GM19351 (cell line): Measurements from ENCODE around the gene HSD17B8.

Experiments
- ATAC-seq: cut with Tn5 transposase; IDR thresholded peaks from one replicate; pipeline ENCODE4 v1.9.1; 2021; ENCODE audit warnings: mild to moderate bottlenecking, moderate library complexity; ENCODE audit not compliant: unreplicated experiment

HSD17B8 gene

GRCh38 chr6:33171016-33171879 is 33.2 kb upstream of the HSD17B8 start:
- ATAC-seq: no peak

- ATAC-seq: no peak
These were observed 32.4 kb upstream of the HSD17B8 start for GRCh38 chr6:33171880-33172687.

GRCh38 chr6:33172688-33173534 is 31.5 kb upstream of the HSD17B8 start:
- no peak for ATAC-seq

- ATAC-seq: no peak
These were observed 30.8 kb upstream of the HSD17B8 start for GRCh38 chr6:33173535-33174180.

GRCh38 chr6:33174784-33175183 is 29.7 kb upstream of the HSD17B8 start:
- no peak for ATAC-seq

- no peak for ATAC-seq
These were observed 28.9 kb upstream of the HSD17B8 start for GRCh38 chr6:33175436-33176069.

GRCh38 chr6:33176906-33177305 is 27.5 kb upstream of the HSD17B8 start:
- no peak for ATAC-seq

- ATAC-seq: no peak
These were observed 26.7 kb upstream of the HSD17B8 start for GRCh38 chr6:33177552-33178446.

GRCh38 chr6:33178755-33179475 is 25.5 kb upstream of the HSD17B8 start:
- ATAC-seq: no peak

GRCh38 chr6:33181141-33181540 is 23.3 kb upstream of the HSD17B8 start:
- ATAC-seq: no peak

GRCh38 chr6:33183071-33183683 is 21.3 kb upstream of the HSD17B8 start:
- no peak for ATAC-seq

GRCh38 chr6:33185190-33185589 is 19.3 kb upstream of the HSD17B8 start:
- no peak for ATAC-seq

- no peak for ATAC-seq
These were observed 18.7 kb upstream of the HSD17B8 start for GRCh38 chr6:33185654-33186187.

GRCh38 chr6:33187809-33188208 is 16.6 kb upstream of the HSD17B8 start:
- ATAC-seq: no peak

GRCh38 chr6:33189164-33189563 is 15.3 kb upstream of the HSD17B8 start:
- ATAC-seq: no peak

- ATAC-seq: no peak
These were observed 14.6 kb upstream of the HSD17B8 start for GRCh38 chr6:33189625-33190448.
